WI38 (cell line): ENCODE results near the gene TMEM45B.

Experiments
- H3K4me3 ChIP-seq: 2 replicates; pipeline ENCODE4 v1.5.1; 2011; ENCODE audit warnings: low read depth, mild to moderate bottlenecking, control low read depth, low read length
- TF ChIP-seq, protein P1 (sequence below): IDR thresholded peaks from 2 replicates; pipeline ENCODE4 v1.5.1; 2012; ENCODE audit warnings: low read depth, mild to moderate bottlenecking, control low read depth, low read length

Gene TMEM45B

DNA sequence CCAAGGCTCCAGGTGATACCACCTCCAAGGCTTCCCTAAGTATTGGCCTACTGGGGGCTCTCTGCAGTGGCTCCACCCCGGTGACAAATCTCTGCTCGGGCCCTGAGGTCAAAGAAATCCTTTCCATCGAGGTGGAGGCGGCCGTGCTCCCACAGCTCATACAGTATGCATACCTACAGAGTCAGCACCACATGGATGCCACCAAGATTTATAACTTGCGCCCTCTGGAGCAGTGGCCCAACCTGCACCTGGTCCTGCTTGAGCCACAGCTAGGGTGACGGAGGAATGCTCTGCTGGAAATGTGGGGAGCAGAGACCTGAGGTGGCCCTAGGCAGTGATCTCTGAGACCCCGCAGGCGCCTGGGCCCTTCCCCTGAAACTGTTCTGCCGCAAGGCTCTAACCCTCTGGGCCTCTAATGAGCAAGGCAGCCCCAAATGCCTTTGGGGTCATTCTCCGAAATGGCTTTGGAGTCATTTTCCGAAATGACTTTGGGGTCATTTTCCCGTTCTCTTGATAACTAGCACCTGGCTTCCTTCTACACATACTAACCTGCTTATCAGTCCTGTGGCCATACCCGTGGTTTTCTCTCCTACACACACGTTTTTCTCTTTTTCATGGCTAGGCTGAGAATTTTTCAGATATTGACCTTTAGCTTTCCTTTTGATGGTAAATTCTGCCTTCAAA lies 33.9 kb downstream of the TMEM45B start:
- TF ChIP-seq, protein P1, sequence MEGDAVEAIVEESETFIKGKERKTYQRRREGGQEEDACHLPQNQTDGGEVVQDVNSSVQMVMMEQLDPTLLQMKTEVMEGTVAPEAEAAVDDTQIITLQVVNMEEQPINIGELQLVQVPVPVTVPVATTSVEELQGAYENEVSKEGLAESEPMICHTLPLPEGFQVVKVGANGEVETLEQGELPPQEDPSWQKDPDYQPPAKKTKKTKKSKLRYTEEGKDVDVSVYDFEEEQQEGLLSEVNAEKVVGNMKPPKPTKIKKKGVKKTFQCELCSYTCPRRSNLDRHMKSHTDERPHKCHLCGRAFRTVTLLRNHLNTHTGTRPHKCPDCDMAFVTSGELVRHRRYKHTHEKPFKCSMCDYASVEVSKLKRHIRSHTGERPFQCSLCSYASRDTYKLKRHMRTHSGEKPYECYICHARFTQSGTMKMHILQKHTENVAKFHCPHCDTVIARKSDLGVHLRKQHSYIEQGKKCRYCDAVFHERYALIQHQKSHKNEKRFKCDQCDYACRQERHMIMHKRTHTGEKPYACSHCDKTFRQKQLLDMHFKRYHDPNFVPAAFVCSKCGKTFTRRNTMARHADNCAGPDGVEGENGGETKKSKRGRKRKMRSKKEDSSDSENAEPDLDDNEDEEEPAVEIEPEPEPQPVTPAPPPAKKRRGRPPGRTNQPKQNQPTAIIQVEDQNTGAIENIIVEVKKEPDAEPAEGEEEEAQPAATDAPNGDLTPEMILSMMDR, result no peak

GRCh38 chr11:129852125-129852740 lies 36.6 kb downstream of the TMEM45B start:
- TF ChIP-seq, protein P1, result no peak
- H3K4me3 ChIP-seq, result no peak overlapping the region

More for the DNA sequence above, 33.9 kb downstream of the TMEM45B start:
- no peak overlapping the region for H3K4me3 ChIP-seq

GRCh38 chr11:129853518-129854231 lies 38.0 kb downstream of the TMEM45B start:
- TF ChIP-seq, protein P1, result no peak
- H3K4me3 ChIP-seq, result no peak overlapping the region

DNA sequence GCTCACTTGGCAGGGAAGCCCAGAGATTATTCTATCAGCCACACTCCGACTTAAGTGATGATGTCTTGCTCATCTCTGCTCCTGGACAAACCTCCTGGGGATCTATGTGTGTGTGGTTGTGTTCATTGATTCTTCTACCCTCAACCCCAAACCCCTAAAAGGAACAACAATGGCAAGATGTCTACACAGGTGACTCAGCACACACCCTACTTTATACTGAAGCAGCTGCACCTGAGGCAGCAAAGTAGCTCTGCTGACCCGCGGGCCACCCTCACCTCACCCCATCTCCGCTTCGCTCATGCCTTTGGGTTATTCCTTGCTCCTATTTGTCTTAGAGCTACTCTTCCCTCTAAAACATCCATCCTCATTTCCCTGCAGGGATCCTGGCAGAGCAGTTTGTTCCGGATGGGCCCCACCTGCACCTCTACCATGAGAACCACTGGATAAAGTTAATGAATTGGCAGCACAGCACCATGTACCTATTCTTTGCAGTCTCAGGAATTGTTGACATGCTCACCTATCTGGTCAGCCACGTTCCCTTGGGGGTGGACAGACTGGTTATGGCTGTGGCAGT lies 38.7 kb downstream of the TMEM45B start:
- TF ChIP-seq, protein P1, result no peak
- H3K4me3 ChIP-seq, result no peak overlapping the region

- H3K4me3 ChIP-seq, result no peak overlapping the region
- TF ChIP-seq, protein P1, result no peak
Observed at GRCh38 chr11:129855086-129855485, 39.4 kb downstream of the TMEM45B start.

DNA sequence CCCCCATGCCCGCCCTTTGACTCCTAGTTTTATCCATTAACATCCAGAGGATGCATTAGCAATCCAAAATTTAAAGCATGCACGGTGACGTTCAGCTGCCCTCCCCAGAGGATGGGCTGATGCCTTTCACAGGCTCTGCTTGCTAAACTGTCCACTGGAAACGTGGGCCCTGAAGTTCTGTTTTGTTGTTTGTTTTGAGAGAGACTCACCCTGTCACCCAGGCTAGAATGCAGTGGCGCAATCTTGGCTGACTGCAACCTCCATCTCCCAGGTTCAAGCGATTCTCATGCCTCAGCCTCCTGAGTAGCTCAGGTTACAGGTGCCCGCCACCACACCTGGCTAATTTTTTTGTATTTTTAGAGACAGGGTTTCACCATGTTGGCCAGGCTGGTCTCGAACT lies 40.4 kb downstream of the TMEM45B start:
- H3K4me3 ChIP-seq, result no peak overlapping the region
- TF ChIP-seq, protein P1, result no peak
